OCI-LY3 (cell line): ENCODE data around the gene KLHL5.

Experiments used
- EZH2phosphoT487 ChIP-seq: fragments of 200-600 bp; shearing (Covaris generic); IDR thresholded peaks from 2 replicates; pipeline ENCODE4 v1.6.1; 2018; ENCODE audit warnings: antibody characterized with exemption, mixed run types, low read depth
- TF ChIP-seq, protein P1 (sequence below): fragments of 200-600, 300-600 bp; sonication (generic); IDR thresholded peaks from 2 replicates; pipeline ENCODE4 v1.5.1; 2014; ENCODE audit warnings: antibody characterized with exemption, low read length, low read depth

- TF ChIP-seq, protein P1, sequence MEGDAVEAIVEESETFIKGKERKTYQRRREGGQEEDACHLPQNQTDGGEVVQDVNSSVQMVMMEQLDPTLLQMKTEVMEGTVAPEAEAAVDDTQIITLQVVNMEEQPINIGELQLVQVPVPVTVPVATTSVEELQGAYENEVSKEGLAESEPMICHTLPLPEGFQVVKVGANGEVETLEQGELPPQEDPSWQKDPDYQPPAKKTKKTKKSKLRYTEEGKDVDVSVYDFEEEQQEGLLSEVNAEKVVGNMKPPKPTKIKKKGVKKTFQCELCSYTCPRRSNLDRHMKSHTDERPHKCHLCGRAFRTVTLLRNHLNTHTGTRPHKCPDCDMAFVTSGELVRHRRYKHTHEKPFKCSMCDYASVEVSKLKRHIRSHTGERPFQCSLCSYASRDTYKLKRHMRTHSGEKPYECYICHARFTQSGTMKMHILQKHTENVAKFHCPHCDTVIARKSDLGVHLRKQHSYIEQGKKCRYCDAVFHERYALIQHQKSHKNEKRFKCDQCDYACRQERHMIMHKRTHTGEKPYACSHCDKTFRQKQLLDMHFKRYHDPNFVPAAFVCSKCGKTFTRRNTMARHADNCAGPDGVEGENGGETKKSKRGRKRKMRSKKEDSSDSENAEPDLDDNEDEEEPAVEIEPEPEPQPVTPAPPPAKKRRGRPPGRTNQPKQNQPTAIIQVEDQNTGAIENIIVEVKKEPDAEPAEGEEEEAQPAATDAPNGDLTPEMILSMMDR, result no peak
- no peak for TF ChIP-seq EZH2phosphoT487
These were observed 56.1 kb downstream of the KLHL5 start for GRCh38 chr4:39118034-39118658.
